ENCODE data around the gene PLA2G4E. TPM values are rescaled to one million over a fixed set of nuclear protein-coding genes. Genes with fewer than 3 reads are reported as not detected.

PLA2G4E gene
- total and polyA plus RNA-seq, 2 experiments from 2014 or later, result not detected

- no peak for ATAC-seq
- H3K27me3 Mint-ChIP-seq (ENCODE audit: insufficient read depth, low read depth, poor library complexity), result peaks cover 6% of the 10 kb centered on the region
- no peaks in the 10 kb centered on the region for H3K79me2 ChIP-seq (replicated peaks; ENCODE audit: insufficient read depth)
Measured at GRCh38 chr15:41940441-41940857, 80.4 kb downstream of the PLA2G4E start.

GRCh38 chr15:41939986-41940385 lies 80.9 kb downstream of the PLA2G4E start:
- peaks cover 6% of the 10 kb centered on the region; the same call in 1 of the 2 replicates for H3K4me1 ChIP-seq (ENCODE audit: insufficient read depth)
- H3K79me2 ChIP-seq (replicated peaks; ENCODE audit: insufficient read depth), result no peaks in the 10 kb centered on the region
- no peaks in the 10 kb centered on the region for H3F3A ChIP-seq (replicated peaks; ENCODE audit: low read depth)
- no peak overlapping the region for H2AFZ ChIP-seq
- H3K9me2 ChIP-seq (ENCODE audit: insufficient read depth), result no peaks in the 10 kb centered on the region
- Mint-ChIP-seq H3K4me1 (peaks cover 12% of the 10 kb centered on the region), H3K36me3 (ENCODE audit: low read depth) (peaks cover 20% of the 10 kb centered on the region), H3K9me3 (no peaks in the 10 kb centered on the region; the same call in 2 of the 3 replicates), H3K4me3 (no peak overlapping the region), H3K27ac (no peak overlapping the region), H3K27me3 (ENCODE audit: insufficient read depth, low read depth, poor library complexity) (peaks cover 6% of the 10 kb centered on the region)
- DNase-seq (ENCODE audit: low spot score) (no peak), ATAC-seq (no peak)
- no peak overlapping the region for H3K27ac ChIP-seq (ENCODE audit: low read depth)
- no peaks in the 10 kb centered on the region for H3K27me3 ChIP-seq (ENCODE audit: insufficient read depth)
- H3K4me2 ChIP-seq, result no peak overlapping the region
- H3K36me3 ChIP-seq (ENCODE audit: insufficient read depth), result no peaks in the 10 kb centered on the region
- H3K4me3 ChIP-seq, result no peak overlapping the region
- H4K20me1 ChIP-seq (replicated peaks; ENCODE audit: insufficient read depth), result peaks cover 9% of the 10 kb centered on the region; the same call in 1 of the 2 replicates
- no peak for TF ChIP-seq CREB1 (CRISPR knock-in tag; IDR thresholded peaks at IDR 0.05; ENCODE audit: low read depth)
- no peak for TF ChIP-seq ZNF331 (CRISPR knock-in tag; IDR thresholded peaks at IDR 0.05; ENCODE audit: low read depth)
- no peak for TF ChIP-seq EZH2 (IDR thresholded peaks at IDR 0.05; ENCODE audit: low read depth, unreplicated experiment)
- no peak for TF ChIP-seq JUNB (IDR thresholded peaks at IDR 0.05; ENCODE audit: unreplicated experiment)

More at GRCh38 chr15:41940441-41940857, 80.4 kb downstream of the PLA2G4E start:
- no peak for TF ChIP-seq EZH2phosphoT487 (IDR thresholded peaks at IDR 0.05; ENCODE audit: unreplicated experiment)
- TF ChIP-seq ETS1 (IDR thresholded peaks at IDR 0.05), result no peak
- no peak for TF ChIP-seq REST (IDR thresholded peaks at IDR 0.05; ENCODE audit: unreplicated experiment)
- Mint-ChIP-seq H3K4me1 (peaks cover 10% of the 10 kb centered on the region; the same call in 2 of the 3 replicates), H3K9me3 (no peaks in the 10 kb centered on the region; the same call in 2 of the 3 replicates), H3K4me3 (no peak overlapping the region), H3K36me3 (ENCODE audit: low read depth) (peaks cover 20% of the 10 kb centered on the region), H3K27ac (no peak overlapping the region)
- Histone ChIP-seq H3K9me2 (ENCODE audit: insufficient read depth) (no peaks in the 10 kb centered on the region), H3K27ac (ENCODE audit: low read depth) (0 out of 2 replicates have a peak overlapping the region, but pooled peaks have one; percentile 26), H2AFZ (no peak overlapping the region), H3K27me3 (ENCODE audit: insufficient read depth) (no peaks in the 10 kb centered on the region), H3F3A (replicated peaks; ENCODE audit: low read depth) (no peaks in the 10 kb centered on the region), H3K4me1 (ENCODE audit: insufficient read depth) (0 out of 2 replicates have a peak, but pooled peaks cover 1% of the 10 kb centered on the region), H3K4me2 (no peak overlapping the region), H3K4me3 (no peak overlapping the region), H3K36me3 (ENCODE audit: insufficient read depth) (no peaks in the 10 kb centered on the region), H4K20me1 (replicated peaks; ENCODE audit: insufficient read depth) (peaks cover 6% of the 10 kb centered on the region; the same call in 1 of the 2 replicates)
- no peak for DNase-seq (ENCODE audit: low spot score)
